Testis (tissue), 2 donors: ENCODE results near the gene INSIG1.

ENCODE experiments used
- CTCF ChIP-seq, 3 experiments: fragments of 450-650 bp in 2 of 3; fragments of 200-600 bp in 1 of 3; sonication (generic) in 1 of 3; IDR thresholded peaks; one replicate each; pipeline ENCODE4 v1.5.1; 2016 to 2019; ENCODE audit warnings: antibody characterized with exemption in 3 of 3, mild to moderate bottlenecking in 2 of 3, moderate library complexity in 1 of 3
- POLR2A ChIP-seq: fragments of 450-650 bp; IDR thresholded peaks from one replicate; pipeline ENCODE4 v1.6.1; 2017; ENCODE audit warnings: antibody characterized with exemption, mild to moderate bottlenecking, moderate library complexity

GRCh38 chr7:155259866-155260497, 37.7 kb upstream of the INSIG1 start:
- TF ChIP-seq POLR2A (no peak), CTCF (IDR thresholded peaks at IDR 0.05) (no peak)
